Measurements from ENCODE around the gene SORCS2.

Gene SORCS2

DNA sequence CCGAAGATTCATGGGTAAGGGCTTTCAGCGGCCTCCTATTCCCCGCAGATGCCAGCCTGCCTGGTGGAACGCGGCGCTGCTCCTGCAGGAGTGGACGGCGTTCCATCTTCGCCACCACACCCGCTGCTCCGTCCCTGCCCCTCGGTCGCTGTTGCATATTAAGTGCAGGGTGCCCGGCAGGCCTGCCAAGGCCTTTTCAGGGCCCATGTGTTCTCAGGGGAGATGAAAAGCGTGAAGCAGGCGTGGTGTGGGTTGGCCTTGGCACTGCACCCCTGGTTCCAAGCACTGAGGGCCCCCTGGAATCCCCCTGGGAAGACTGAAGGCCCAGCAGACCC is 52.0 kb downstream of the SORCS2 start:
- TF ChIP-seq, protein P1, sequence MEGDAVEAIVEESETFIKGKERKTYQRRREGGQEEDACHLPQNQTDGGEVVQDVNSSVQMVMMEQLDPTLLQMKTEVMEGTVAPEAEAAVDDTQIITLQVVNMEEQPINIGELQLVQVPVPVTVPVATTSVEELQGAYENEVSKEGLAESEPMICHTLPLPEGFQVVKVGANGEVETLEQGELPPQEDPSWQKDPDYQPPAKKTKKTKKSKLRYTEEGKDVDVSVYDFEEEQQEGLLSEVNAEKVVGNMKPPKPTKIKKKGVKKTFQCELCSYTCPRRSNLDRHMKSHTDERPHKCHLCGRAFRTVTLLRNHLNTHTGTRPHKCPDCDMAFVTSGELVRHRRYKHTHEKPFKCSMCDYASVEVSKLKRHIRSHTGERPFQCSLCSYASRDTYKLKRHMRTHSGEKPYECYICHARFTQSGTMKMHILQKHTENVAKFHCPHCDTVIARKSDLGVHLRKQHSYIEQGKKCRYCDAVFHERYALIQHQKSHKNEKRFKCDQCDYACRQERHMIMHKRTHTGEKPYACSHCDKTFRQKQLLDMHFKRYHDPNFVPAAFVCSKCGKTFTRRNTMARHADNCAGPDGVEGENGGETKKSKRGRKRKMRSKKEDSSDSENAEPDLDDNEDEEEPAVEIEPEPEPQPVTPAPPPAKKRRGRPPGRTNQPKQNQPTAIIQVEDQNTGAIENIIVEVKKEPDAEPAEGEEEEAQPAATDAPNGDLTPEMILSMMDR (IDR thresholded peaks at IDR 0.05; ENCODE audit: control insufficient read depth, insufficient read depth, low read depth, low read length, missing control alignments): no peak
- no peak overlapping the region for H3K4me3 ChIP-seq (ENCODE audit: control insufficient read depth, low read depth, low read length)
- no peak for DNase-seq (ENCODE audit: low read depth)

DNA sequence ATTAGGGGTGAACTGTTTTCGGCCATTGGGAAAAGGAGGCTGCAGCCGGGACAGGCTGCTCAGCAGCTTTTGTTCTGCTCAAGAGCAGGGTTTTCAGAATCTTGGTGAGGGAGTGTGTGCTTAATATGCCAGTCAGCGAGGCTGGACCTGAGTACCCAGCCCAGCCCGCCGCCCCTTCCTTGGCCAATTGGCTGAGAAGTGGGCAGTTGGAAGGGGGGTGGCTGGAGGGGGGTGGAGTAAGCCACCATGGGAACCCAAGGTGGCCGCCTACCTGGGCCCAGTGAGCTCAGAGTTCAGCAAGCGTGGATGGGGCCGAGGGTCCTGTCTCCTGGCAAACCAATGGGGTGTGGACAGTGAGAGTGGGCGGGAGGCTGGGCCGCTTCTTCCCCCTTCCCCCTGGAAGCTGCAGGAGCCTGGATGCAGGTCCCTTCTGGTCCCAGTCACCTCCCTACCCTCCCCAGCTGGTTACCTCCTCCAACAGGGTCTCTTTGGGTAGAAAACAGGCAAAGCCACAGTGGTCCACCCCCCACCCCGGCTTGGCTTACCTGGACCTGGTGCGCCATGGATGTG is 52.5 kb downstream of the SORCS2 start:
- DNase-seq (ENCODE audit: low read depth): no peak
- TF ChIP-seq, protein P1 (IDR thresholded peaks at IDR 0.05; ENCODE audit: control insufficient read depth, insufficient read depth, low read depth, low read length, missing control alignments): no peak

DNA sequence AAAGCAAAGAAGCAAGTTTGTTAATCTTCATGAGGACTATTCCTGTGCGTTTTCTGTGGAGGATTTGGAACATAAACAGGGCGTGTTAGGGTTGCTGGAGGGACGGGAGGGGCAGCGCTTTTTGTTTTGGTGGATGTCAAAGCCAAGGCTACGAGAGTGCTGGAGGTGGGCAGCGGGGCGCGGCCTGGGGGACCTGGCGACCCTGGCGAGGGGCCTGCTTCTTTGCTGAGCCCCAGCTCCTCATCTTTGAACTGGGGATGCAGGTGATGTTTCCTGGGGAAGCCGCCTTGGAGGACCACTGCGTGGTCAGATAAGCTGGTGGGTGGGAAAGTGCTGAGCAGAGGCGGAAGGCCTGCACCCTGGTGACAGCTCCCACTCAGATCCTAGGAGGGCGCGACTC is 55.2 kb downstream of the SORCS2 start:
- no peak for DNase-seq (ENCODE audit: low read depth)
- TF ChIP-seq, protein P1 (IDR thresholded peaks at IDR 0.05; ENCODE audit: control insufficient read depth, insufficient read depth, low read depth, low read length, missing control alignments): no peak
- no peak overlapping the region for H3K4me3 ChIP-seq (ENCODE audit: control insufficient read depth, low read depth, low read length)

More for the DNA sequence above, 52.5 kb downstream of the SORCS2 start:
- no peak overlapping the region for H3K4me3 ChIP-seq (ENCODE audit: control insufficient read depth, low read depth, low read length)

DNA sequence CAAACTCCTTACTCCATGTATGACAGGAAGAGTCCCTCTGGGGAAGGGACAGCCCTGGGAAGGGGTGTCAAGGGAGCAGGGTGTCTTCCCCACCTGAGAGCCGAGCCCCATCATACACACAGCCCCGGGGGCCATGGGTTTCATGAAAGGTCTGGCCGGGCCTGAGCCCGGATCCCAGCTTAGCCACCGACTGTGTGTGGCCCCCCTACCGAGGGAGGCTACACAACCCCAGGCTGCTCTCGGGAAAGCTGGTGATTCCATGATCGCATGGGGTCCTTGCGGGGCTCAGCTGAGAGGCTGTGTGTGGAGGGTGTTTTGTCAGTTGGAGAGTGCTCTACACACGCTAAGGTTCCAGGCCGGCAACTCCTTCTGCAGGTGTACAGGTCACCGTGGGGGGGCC is 55.6 kb downstream of the SORCS2 start:
- TF ChIP-seq, protein P1 (IDR thresholded peaks at IDR 0.05; ENCODE audit: control insufficient read depth, insufficient read depth, low read depth, low read length, missing control alignments): no peak
- no peak overlapping the region for H3K4me3 ChIP-seq (ENCODE audit: control insufficient read depth, low read depth, low read length)
- DNase-seq (ENCODE audit: low read depth): no peak

DNA sequence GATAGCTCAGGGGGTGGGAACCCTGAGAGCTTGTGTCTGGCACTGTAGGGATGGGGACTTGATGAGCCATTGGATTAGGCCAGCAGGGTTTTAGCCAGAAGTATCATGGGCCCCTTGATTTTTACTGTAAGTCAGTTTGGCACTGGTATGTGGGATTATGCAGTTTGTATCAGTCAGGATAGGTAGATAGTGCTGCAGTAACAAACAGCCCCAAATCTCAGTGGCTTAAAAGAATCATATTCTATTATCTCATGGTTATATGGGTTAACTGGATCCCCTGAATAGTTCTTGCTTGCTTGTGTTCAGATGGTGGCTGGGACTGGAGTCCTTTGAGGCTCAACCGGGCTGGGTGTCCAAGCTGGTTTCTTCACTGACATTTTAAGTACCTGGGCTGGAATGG is 56.5 kb downstream of the SORCS2 start:
- TF ChIP-seq, protein P1 (IDR thresholded peaks at IDR 0.05; ENCODE audit: control insufficient read depth, insufficient read depth, low read depth, low read length, missing control alignments): no peak
- no peak for DNase-seq (ENCODE audit: low read depth)
- H3K4me3 ChIP-seq (ENCODE audit: control insufficient read depth, low read depth, low read length): no peak overlapping the region

DNA sequence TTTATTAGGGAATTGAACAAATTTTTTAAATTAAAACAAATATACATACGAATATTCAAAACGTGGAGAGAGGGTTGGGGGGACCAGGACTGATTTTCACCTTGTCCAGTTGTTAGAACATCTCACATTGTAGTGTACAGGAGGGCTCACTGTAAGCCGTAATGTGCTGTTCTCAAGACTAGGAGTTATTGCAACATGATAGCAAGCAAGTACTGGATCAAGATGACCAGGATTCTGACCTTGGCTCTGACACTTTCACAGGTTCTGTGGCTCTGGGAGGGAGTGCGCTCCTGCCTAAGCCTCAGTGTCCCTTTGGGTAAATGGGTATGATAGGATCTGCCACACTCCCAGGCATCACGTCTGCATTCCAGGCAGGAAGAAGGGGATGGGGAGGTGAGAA is 59.0 kb downstream of the SORCS2 start:
- TF ChIP-seq, protein P1 (IDR thresholded peaks at IDR 0.05; ENCODE audit: control insufficient read depth, insufficient read depth, low read depth, low read length, missing control alignments): no peak
- no peak for DNase-seq (ENCODE audit: low read depth)
- H3K4me3 ChIP-seq (ENCODE audit: control insufficient read depth, low read depth, low read length): no peak overlapping the region

DNA sequence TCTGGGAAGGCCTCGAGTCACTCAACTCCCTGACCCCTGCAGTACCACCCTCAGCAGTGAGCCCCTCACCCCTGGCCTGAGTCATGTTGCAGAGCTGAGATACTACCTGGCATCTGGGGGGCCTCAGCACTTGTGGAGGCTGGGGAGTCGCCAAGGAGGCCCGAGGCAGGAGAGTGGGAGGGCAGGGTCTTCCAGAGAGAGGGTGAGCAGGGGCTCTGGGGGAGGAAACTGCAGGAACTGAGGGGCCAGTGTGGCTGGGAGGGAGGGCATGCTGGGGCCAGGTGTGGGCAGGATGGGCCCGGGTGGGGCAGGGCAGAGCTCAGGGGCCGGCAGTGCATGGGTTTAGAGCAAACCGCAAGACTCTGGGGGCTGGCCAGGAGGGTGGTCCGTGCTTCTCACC is 59.7 kb downstream of the SORCS2 start:
- no peak for DNase-seq (ENCODE audit: low read depth)
- TF ChIP-seq, protein P1 (IDR thresholded peaks at IDR 0.05; ENCODE audit: control insufficient read depth, insufficient read depth, low read depth, low read length, missing control alignments): no peak

More for the DNA sequence above, 59.7 kb downstream of the SORCS2 start:
- no peak overlapping the region for H3K4me3 ChIP-seq (ENCODE audit: control insufficient read depth, low read depth, low read length)
